ENCODE data around the gene NEXN.
A peak's percentile ranks its signal among the peaks of the same experiment; 100 is the strongest.

NEXN gene

DNA sequence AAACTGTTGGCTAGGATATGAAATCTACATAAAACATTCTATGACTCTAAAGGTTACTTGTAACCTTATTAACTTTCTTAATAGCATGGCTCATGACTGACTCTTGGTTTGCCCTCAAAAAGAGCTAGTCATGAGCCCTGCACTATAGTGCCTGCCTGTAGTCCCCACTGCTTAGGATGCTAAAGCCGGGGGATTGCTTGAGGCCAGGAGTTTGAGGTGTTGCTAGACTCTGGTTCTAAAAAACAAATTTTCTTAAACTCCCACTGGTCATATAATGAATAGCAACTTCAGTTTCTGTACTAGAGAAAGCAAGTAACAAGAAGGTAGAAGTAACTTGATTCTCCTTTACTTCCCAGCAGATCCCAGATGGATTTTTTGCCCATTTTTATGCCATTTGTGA lies 15.8 kb upstream of the NEXN start:
- Histone ChIP-seq H3K9me3 (no peaks in the 10 kb centered on the region), H3K4me1 (no peaks in the 10 kb centered on the region), H3K36me3 (peaks cover 30% of the 10 kb centered on the region), H3K4me3 (no peak overlapping the region), H3K27me3 (no peaks in the 10 kb centered on the region), H3K4me2 (no peak overlapping the region), H3K9ac (no peak overlapping the region), H3K27ac (no peak overlapping the region), H4K20me1 (no peaks in the 10 kb centered on the region)
- TF ChIP-seq Cebpa-rat (IDR thresholded peaks at IDR 0.05): no peak

DNA sequence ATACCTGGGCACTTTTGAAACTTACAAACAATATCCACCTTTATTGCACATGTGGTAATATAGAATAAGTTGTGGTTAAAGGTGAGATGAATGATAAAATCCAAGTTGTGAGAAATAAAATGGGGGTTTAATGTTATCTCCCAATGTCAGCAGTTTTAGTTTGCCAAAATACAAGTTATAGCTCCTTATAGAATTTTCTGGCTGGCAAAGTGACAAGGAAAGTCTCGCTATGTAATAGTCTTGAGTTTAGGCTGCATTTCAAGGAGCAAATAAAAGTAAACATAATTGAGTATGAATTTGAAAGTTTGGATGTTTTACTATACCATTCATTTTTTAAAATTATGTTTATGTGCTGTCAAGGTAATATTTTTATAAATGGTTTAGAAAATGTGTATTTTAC lies 15.0 kb upstream of the NEXN start:
- Histone ChIP-seq H3K27me3 (no peaks in the 10 kb centered on the region), H3K9ac (no peak overlapping the region), H3K4me1 (no peaks in the 10 kb centered on the region), H3K4me3 (no peak overlapping the region), H3K36me3 (peaks cover 22% of the 10 kb centered on the region), H3K4me2 (no peak overlapping the region), H3K9me3 (no peaks in the 10 kb centered on the region), H3K27ac (no peak overlapping the region), H4K20me1 (no peaks in the 10 kb centered on the region)
- TF ChIP-seq Cebpa-rat (IDR thresholded peaks at IDR 0.05): no peak

DNA sequence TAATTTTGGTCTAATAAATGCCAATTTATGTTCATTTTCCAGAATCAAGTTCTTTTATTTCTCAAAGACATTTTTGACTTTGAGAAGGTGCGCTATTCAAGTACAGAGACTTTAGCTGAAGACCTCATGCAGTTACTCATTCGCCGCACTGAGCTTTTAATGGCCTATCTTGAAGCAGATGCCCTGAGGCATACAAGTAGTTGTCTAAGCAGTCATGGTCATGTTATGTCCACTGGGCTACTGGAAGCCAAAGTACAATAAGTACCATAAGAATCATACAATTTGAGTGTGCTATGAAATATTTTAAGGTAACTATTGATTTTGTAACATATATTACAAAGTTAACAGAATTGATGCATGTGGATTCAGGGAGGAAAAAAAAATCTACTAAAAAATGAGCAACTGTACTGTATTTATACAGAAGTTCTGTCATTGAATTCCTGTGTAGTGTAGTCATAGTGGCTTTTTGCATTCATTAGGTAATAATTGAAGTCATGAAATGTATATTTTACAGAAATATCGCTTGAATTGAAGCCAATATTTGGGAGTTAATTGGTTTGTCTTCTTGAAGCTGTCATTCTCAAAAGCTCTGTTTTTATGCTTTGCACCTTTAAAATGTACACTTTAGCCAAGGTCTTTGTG lies 13.5 kb upstream of the NEXN start:
- no peak overlapping the region for H3K9ac ChIP-seq
- H3K27me3 ChIP-seq: no peaks in the 10 kb centered on the region
- TF ChIP-seq Cebpa-rat (IDR thresholded peaks at IDR 0.05): no peak
- peaks cover 19% of the 10 kb centered on the region for H3K36me3 ChIP-seq
- no peaks in the 10 kb centered on the region for H3K9me3 ChIP-seq
- H3K4me1 ChIP-seq: no peaks in the 10 kb centered on the region
- H3K4me2 ChIP-seq: no peak overlapping the region
- no peaks in the 10 kb centered on the region for H4K20me1 ChIP-seq
- no peak overlapping the region for H3K4me3 ChIP-seq
- no peak overlapping the region for H3K27ac ChIP-seq

- Histone ChIP-seq H4K20me1 (no peaks in the 10 kb centered on the region), H3K27me3 (no peaks in the 10 kb centered on the region), H3K9me3 (no peaks in the 10 kb centered on the region), H3K4me3 (no peak overlapping the region), H3K36me3 (peaks cover 15% of the 10 kb centered on the region), H3K4me1 (no peaks in the 10 kb centered on the region), H3K9ac (no peak overlapping the region), H3K27ac (no peak overlapping the region), H3K4me2 (no peak overlapping the region)
- TF ChIP-seq Cebpa-rat (IDR thresholded peaks at IDR 0.05): no peak
Observed at GRCh38 chr1:77876884-77877283, 11.5 kb upstream of the NEXN start.

DNA sequence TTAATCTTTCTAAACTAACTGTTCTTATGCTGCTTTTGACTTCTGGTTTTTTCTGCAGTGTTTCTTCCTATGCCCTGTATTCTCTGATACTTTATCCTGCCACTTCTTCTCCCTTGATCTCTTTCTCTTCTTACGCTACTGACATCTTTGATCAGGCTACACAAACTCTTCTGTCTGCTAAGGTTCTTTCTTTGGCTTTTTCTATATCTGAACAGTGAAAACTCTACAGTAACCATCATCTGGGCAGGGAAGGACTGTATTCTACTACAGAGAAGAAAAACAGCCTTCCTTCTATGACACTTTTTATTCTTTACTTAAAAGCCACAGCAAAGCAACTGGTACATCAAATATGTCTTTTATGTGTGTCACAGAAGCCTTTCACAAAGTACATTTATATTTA lies 7.4 kb upstream of the NEXN start:
- Histone ChIP-seq H3K4me1 (no peaks in the 10 kb centered on the region), H4K20me1 (no peaks in the 10 kb centered on the region), H3K36me3 (no peaks in the 10 kb centered on the region), H3K4me2 (no peak overlapping the region), H3K27me3 (no peaks in the 10 kb centered on the region), H3K27ac (no peak overlapping the region), H3K4me3 (no peak overlapping the region), H3K9ac (no peak overlapping the region), H3K9me3 (no peaks in the 10 kb centered on the region)
- no peak for TF ChIP-seq Cebpa-rat (IDR thresholded peaks at IDR 0.05)

GRCh38 chr1:77882411-77882810 lies 6.0 kb upstream of the NEXN start:
- H4K20me1 ChIP-seq: no peaks in the 10 kb centered on the region
- H3K9ac ChIP-seq: no peak overlapping the region
- no peak overlapping the region for H3K4me2 ChIP-seq
- peaks cover 12% of the 10 kb centered on the region for H3K27me3 ChIP-seq
- TF ChIP-seq Cebpa-rat (IDR thresholded peaks at IDR 0.05): no peak
- no peaks in the 10 kb centered on the region for H3K4me1 ChIP-seq
- no peaks in the 10 kb centered on the region for H3K36me3 ChIP-seq
- no peak overlapping the region for H3K27ac ChIP-seq
- peaks cover 6% of the 10 kb centered on the region for H3K9me3 ChIP-seq
- no peak overlapping the region for H3K4me3 ChIP-seq

DNA sequence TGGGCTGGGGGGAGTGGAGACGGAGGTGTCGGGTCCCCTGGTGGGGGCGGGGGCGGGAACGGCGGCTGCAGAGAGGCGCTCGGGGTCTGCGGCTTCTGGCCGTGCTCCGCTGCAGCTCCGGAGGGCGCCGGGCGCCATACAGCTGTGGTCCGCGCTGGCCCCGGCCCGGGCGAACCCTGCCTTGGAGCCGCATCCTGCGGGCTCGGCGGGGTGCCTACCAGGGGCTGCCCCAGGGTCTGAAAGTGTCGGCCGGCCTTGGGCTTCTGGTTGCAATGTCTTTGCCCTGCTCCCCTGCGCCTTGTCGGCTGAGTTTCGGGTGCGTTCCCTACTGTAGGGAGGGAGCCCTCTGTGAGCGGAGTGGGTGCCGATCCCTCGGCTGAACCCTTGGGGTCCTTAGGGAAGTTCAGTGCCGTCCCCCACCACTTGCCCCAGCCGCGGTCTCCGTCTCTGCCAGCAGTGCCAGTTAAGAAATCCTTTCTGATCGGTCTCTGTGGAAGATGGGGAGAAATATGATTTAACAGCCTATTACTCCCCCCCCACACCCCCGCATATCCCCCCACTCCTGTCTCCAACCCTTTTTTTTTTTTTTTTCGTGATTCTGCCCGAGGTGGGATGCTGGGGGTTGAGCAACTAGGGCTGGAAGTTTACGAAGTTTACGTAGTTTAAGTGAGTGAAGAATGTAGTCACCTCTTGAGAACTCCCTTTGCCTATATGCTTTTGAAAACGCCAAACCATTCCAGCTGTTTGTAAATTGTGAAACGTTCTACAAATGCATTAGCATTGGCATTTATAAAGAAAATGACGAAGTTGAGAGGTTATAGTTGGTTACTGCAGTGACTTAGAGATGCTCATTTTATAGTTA lies 588 bp downstream of the NEXN start:
- peaks cover 13% of the 10 kb centered on the region for H3K9me3 ChIP-seq
- H3K4me1 ChIP-seq: peaks cover 9% of the 10 kb centered on the region; the same call in 1 of the 2 replicates
- no peak for TF ChIP-seq Cebpa-rat (IDR thresholded peaks at IDR 0.05)
- no peaks in the 10 kb centered on the region for H3K36me3 ChIP-seq
- peak overlapping the region; percentile 45; the same call in 1 of the 2 replicates for H3K4me3 ChIP-seq
- no peak overlapping the region for H3K27ac ChIP-seq
- peaks cover 12% of the 10 kb centered on the region for H4K20me1 ChIP-seq
- no peak overlapping the region for H3K9ac ChIP-seq
- H3K27me3 ChIP-seq: peaks cover 46% of the 10 kb centered on the region
- peak overlapping the region; percentile 58 for H3K4me2 ChIP-seq

DNA sequence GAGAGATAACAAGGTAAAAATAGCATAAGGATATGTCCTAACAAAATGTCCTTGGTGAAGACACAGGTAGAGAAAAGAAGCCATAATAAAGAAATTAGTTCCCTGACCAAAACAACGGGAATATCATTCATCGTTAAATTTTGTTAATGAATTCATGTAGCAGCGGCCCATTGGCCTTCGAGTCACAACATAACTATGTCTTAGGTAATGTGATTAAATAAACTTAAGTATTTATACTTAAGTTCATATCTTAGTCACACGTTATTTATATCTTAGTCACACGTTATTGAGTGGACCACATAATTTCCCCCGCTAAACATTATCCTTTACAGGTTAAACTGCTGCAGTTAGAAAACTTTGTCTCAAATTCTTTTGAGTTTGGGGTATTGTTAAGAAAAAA lies 1.2 kb downstream of the NEXN start:
- Histone ChIP-seq H3K27ac (no peak overlapping the region), H3K4me3 (no peak overlapping the region), H3K27me3 (peaks cover 46% of the 10 kb centered on the region), H3K4me2 (no peak overlapping the region), H3K36me3 (no peaks in the 10 kb centered on the region), H3K9me3 (peaks cover 13% of the 10 kb centered on the region), H3K9ac (no peak overlapping the region), H4K20me1 (peaks cover 12% of the 10 kb centered on the region), H3K4me1 (peaks cover 9% of the 10 kb centered on the region; the same call in 1 of the 2 replicates)
- TF ChIP-seq Cebpa-rat (IDR thresholded peaks at IDR 0.05): no peak

DNA sequence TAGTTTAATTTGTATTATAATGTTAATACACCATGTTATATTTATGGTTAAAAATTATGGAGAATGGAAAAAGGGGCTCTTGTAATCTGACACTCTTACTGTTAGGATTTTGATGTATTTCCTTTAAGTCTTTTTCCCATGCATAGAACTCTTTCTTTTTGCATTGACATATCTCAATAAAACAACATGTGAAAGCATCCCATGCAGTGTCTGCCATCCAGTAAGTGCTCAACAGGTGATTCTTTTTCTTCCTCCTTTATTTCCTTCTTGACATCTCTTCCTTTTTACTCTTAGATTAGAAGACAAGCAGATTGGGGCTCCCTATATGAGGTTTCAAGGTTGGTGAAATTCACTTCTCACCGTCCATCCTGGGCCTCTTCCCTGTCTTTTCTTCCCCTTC lies 2.8 kb downstream of the NEXN start:
- H3K27ac ChIP-seq: no peak overlapping the region
- H3K4me3 ChIP-seq: no peak overlapping the region
- no peaks in the 10 kb centered on the region for H3K36me3 ChIP-seq
- H3K27me3 ChIP-seq: peaks cover 45% of the 10 kb centered on the region
- H3K4me1 ChIP-seq: peaks cover 9% of the 10 kb centered on the region; the same call in 1 of the 2 replicates
- peaks cover 13% of the 10 kb centered on the region for H3K9me3 ChIP-seq
- H3K4me2 ChIP-seq: no peak overlapping the region
- H4K20me1 ChIP-seq: peaks cover 12% of the 10 kb centered on the region
- no peak for TF ChIP-seq Cebpa-rat (IDR thresholded peaks at IDR 0.05)
- no peak overlapping the region for H3K9ac ChIP-seq

DNA sequence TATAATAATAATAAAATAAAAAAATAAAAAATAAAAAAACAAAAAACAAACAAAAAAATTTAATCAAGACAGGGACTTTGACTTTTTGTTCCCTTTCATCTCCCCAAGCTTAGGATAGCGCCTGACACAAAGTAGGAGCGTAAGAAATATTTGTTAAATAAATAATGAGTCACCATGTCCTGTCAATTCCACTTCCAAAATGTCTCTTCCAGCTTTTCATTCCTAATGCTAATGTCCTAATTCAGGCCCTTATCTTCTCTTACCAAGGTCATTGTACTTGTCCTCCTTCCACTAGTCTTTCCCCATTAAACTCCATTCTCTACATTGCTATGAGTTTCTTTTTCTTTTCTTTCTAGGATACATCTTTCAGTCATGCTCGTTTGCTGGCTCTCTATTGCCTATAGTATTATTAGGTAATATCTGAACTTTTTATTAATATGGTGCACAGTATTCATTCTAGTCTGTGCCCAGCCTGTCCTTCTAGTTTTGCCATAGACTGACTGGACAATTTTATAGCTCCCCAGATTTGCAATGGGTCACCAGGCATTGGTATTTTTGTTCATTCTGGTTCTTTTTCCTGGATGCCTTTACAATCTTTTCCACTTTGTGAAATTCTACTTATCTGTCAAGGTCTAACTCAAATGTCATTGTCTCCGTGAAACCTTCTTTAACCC lies 11.4 kb downstream of the NEXN start:
- no peaks in the 10 kb centered on the region for H3K36me3 ChIP-seq
- H3K27ac ChIP-seq: no peak overlapping the region
- H3K9me3 ChIP-seq: no peaks in the 10 kb centered on the region
- no peak overlapping the region for H3K4me3 ChIP-seq
- no peaks in the 10 kb centered on the region for H4K20me1 ChIP-seq
- no peaks in the 10 kb centered on the region for H3K27me3 ChIP-seq
- no peak overlapping the region for H3K4me2 ChIP-seq
- no peak overlapping the region for H3K9ac ChIP-seq
- no peak for TF ChIP-seq Cebpa-rat (IDR thresholded peaks at IDR 0.05)
- no peaks in the 10 kb centered on the region for H3K4me1 ChIP-seq

Measured in BLaER1 (cell line).